GM11168 (cell line): ENCODE measurements around the gene BAHD1.

Experiments
- in situ Hi-C: fragments of 300-500 bp; cut with MboI; formaldehyde crosslinking; loops from one replicate; pipeline ENCODE4 v1.12.0; 2022; ENCODE audit warnings: low sequenced_read_pairs; ENCODE audit not compliant: unreplicated experiment

The BAHD1 gene

DNA sequence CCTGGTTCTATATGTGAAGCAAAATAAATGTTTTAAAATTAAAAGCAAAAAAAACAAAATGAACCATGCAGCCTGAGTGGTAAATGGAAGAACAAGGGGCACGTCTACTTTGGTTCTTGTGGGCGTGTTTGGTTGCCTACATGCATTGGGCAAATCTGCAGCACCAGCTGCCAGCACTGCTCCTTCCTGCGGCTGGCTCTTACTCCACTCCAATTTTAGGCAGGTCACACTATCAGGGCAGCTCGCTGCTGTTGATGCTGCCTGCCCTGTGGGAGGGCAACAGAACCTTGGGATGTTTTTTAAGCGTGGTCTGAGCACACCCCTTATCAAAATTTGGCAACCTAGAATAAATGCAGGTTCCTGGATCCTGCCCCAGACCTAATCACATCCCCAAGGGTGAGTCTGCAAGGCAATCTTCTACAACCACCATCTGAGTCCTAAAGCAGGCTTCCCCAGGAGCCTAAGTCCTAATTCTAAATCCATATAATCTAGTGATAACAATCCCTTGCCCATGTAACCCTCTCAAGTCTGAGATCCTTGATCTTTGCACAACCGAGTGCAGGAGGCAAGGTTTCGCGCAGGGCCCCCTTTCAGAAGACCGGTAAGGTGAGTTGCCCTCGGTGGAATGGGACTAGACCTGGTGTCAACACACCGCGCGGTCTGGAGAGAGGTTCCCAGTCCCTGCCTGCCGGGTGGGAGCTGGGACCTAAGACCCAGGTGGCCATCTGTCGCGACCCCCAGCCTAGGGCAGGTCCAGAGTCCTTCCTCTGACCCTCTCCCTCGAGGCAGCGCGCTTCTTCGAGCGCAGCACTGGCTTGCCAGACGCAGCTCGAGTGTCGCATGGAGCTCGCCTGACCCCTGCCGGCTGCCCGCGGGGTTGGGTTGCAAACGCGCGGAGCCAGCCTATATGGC, 19.3 kb upstream of the BAHD1 start:
- in situ Hi-C loops, result no loop called here

DNA sequence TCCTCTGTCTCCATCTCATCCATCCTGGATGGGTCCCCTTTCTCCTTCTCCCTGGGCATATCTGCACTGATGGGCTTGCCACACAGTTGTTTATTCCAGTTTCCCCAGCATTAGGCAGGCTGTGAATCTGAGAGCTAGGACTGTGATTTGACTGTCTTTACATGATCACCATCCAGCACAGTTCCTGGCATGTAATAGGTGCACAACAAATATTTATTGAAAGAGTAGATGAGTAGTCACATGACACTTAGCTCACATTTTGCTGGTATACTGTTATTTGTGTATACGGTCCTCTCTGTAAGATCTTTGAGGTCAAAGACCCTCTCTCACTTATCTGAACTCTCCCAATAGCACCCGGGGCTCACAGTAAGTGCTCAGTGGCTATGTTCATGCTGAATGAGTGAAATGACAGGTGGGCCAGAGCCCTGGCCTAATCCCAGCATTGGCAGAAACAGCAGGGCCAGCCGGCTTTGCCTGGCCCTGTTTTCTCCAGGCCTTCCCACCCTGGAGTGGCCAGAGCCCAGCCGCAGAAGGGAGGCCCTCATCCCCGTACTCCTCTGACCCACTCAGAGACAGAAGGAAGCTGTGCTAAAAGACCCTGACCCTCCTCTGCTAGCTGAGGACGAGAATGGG, 16.2 kb upstream of the BAHD1 start:
- in situ Hi-C loops, result loop anchor here (5.0 kb wide), 1 partner anchor 67 kb away; the partner anchor contains the start of gene DISP2

DNA sequence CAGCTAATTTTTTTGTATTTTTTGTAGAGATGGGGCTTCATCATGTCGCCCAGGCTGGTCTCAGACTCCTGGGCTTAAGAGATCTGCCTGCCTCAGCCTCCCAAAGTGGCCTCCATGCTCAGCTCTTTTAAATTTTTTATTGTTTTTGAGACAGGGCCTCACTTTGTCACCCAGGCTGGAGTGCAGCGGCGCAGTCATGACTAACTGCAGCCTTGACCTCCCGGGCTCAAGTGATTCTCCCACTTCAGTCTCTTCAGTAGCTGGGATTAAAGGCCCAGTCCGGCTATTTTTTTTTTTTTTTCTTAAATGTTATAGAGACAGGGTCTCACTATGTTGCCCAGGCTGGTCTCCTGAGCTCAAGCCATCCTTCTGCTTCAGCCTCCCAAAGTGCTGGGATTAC, 15.1 kb upstream of the BAHD1 start:
- in situ Hi-C loops, result loop anchor here (5.0 kb wide), 1 partner anchor 68 kb away; the partner anchor contains the start of gene DISP2

DNA sequence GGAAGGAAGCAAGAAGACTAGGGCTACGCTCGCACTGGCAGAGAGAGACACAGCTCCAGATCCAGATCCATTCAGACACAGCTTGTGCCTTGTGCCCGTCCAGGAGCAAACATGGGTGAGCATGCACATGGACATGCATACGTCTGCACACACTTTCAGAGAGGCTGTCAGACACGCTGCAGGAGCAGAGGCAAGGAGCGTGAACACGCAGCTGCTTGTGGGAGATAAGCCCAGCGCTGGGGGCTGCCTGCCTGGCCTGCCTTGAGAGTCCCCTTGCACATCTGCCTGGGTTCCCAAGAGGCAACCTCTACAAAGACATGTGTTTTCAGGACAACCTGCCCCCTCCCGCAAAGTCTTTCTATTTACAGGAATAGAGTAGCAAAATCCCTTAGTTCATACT, 13.6 kb upstream of the BAHD1 start:
- in situ Hi-C loops, result loop anchor here (5.0 kb wide), 1 partner anchor 70 kb away; the partner anchor contains the start of gene DISP2

DNA sequence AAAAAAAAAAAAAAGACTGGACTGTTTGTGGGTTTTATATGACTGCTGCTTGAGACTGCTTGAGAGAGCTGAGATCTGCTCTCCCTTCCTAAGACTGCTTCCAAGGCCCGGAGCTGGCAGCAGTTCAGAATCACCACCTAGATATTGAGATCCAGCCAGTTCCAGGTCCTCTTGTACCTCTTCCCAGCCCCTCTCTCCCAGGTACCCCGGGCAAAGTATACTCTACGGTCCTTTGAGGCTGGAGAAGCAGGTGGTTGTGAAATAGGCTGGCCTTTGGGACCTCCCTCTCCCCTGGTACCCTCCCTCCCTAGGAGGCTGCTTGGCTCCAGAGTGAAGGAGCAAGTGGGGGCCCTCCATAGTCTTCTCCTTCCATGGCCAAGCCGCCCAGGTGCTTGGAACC, 12.6 kb upstream of the BAHD1 start:
- in situ Hi-C loops, result loop anchor here (5.0 kb wide), 1 partner anchor 71 kb away; the partner anchor contains the start of gene DISP2

DNA sequence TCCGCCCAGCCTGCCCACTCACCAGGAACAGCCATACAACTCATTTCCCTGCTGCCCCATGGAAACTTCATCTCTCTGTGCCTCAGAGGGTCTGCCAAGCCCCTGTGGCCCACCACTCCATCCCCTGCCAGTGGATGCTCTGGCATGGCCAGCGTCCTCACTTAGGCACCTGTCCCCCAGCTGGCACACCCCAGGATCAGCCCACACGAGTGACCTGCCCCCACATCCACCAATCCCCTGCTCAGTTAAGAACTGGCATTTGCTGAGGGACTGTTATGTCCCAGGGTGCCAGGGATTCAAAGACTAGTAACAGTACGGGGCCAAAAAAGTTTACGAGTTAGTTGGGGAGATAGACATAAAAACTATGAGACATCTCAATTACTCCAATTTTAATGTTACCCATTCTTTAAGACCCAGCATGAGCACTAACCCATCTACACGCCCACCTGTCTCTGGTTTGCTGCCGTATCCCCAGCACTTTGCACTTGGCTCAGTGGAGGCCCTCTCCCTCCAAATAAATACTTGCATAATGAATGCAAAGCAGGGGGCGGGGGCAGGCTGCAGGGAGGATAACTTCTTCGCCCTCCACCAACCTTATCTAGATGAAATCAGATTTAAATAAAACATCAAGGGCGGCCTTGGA, 11.6 kb upstream of the BAHD1 start:
- in situ Hi-C loops, result loop anchor here (5.0 kb wide), 1 partner anchor 72 kb away; the partner anchor contains the start of gene DISP2

DNA sequence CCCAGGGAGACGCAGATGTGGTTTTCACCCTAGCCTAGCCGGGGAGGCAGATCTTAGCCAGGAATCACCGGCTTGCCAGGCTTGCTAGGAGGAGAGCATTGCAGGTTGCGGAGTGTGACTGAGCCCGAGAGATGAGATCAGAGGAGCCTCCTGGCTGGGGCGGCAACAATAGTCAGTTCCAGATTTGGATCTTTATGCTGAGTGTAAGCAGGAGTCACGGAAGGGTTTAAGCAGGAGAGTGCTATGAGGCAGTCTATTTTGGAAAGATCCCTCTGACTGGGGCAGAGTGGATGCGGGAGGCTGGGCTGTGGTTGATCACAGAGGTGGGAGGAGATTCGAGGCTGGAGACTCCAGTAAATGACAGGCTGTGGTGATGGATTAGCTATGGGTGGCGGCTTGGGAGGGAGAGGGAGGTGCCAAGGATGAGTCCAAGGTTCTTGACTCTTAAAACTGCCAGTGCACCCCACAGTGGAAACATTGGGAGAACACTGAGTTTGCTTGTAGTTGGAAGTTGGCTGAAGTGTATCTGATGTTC, 10.4 kb upstream of the BAHD1 start:
- in situ Hi-C loops, result no loop called here

DNA sequence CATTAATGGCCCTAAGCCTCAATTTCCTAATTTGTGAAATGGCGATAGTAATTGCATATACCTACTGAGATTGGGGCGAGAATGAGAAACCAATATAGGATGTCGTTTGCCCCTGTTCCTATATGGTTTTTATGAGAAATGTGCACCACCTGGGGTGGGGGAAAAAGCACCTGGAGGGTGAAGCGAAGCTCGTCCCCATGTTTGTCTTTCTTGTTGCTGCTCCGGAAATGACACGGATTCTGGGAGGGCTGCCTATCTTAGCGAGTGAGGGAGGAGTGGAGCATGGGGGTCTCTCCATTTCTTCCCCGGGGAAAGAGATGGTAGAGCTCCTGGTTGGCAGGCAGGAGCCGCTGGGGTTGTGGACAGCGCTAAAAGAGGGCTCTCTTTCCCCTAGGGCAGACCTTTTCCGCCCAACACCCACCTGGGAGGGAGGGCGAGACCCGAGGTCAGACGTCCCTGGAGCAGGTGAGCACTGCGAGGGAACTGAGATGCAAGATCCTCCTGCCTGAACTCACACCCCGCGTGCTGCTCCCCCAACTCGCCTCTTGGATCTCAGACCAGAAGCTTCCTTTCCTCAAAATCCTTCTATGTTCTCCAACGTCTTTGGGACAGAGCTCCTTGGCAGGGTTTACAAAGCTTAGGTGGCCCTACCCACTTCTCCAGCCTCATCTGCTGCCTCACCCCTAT, 5.6 kb upstream of the BAHD1 start:
- in situ Hi-C loops, result no loop called here

DNA sequence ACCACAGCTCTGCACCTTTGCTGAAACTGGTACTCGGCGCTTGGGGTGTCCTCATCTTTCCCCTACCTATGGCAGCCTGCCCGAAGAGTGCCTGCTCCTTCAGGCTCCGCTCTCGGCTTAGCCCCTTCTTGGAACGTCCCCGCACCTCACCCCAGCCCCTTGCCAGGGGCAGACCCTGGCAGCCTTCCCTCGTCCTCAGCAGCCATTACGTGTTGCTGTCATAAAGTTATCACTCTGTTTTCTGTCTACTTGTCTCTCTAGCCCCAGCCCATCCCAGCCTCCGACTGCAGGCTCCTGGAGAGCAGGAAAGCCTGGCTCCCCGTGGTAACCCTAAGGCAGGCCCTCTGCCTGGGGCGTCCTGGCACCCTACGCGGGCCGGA, 5.1 kb upstream of the BAHD1 start:
- in situ Hi-C loops, result no loop called here

DNA sequence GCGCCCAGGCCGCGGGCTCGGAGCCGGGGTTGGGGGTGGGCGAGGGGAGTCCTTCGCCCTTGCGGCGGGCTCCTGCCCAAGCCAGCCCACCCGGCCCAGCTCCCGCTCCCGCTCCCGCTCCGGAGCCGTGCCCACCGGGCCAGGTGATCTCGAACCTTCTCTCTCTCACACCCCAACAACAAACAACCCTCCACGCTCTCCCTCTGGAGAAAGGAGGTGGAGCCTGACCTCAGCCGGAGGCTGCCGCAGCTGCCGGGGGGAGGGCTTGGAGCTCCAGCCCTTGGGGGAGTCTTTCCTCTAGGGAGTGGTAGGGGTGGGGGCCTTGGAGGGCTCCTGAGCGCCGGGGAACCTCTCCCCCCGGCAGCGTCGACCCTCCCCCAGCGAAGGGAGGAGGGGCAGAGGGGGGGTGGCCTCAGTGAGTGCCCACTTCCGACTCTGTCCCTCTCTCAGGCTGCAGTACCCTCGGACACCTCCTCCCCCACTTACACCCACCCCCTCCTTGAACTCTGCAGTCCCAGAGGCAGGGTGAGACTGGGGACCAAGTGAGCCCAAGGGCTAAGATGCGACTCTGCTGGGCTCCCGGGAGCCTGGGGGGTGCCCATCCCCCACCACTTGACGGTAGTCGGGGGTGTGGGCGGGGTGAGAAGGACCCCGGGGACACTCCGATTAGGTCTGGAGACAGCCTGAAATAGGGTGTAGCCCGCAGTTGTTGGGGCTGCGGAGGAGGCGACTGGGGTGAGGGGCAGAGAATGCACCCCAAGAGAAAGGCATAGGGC, 4.4 kb upstream of the BAHD1 start:
- in situ Hi-C loops, result no loop called here

DNA sequence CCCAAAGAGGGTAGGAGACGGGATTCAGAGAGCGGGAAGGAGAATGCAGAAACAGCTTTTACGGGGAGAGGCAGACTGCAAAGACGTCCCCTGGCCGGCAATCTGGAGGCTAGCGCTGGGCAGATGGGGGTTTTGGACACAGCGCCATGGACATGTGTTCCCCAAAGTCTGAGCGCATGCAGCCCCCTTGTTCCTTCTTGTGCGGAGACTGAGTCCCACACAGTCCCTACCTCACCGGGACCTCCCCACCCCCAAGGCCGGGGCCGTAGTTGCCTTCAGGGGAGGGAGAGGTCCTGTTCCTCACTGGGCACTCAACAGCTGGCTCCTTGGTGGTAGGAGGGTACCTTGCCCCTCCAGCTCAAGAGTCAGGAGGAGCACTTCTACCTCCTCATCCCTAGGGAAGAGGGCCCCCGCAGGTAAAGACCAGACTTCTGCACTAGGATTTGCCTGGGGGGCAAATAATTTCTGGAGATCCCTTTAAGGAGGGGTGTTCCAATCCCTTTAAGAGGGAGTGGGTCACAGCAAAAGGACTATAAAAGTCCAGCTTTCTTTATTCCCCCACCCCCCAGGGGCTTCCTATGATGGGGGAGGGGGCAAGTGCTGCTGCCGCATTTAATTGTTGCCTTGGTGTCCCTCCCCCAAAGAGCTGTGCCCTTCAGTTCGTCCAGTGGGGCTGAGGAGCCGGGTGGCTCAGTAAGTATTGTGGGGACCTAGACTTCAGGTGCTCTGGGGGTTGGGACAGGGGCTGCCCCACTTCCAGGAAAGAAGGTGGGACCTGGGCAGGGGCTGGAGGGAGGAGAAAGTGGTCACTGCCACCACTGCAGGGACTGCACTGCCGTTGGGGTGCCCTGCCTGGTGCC, 3.6 kb upstream of the BAHD1 start:
- in situ Hi-C loops, result no loop called here

DNA sequence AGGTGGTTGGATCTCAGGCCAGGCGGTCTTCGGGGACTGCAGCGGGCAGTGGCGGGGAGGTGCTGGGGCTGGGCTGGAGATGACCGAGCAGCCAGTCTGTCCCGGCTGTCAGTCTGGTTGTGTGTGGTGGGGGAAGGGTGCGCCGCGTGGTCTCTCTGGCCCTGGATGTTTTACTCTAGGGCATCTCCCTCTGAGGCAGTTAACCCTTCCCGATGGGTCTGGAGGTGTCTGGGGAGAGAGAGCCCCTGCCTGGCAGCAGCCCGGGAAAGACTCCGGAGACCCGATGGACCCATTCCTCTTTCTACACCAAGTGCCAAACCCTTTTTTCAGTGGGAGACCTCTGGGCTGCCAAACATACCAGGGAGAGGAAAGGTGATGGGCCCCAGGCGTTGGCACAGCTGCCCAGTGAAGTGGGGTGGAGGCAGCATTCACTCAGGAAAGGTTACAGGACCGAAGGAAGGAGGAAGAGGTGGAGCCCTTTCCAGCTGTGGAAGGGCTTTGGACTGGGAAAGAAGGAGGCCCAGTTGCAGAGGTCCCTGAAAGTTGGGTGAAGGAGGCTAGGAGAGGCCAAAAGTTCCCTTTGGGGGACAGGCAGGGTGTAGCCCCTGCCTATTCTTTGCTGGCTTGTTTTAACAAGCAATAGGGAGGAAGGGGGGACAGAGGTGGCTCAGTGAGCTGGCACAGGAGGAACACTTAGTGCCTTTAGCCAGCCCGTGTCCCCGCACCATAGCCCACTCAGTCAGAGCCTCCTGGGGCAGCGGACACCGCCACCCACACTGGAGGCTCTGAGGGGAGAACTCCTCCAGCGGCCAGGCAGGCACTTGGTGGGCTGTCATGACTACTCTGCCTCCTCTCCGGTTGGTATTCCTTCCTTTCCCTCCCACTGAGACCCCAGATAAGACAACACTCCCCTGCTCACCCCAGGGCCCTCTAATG, 2.7 kb upstream of the BAHD1 start:
- in situ Hi-C loops, result no loop called here

DNA sequence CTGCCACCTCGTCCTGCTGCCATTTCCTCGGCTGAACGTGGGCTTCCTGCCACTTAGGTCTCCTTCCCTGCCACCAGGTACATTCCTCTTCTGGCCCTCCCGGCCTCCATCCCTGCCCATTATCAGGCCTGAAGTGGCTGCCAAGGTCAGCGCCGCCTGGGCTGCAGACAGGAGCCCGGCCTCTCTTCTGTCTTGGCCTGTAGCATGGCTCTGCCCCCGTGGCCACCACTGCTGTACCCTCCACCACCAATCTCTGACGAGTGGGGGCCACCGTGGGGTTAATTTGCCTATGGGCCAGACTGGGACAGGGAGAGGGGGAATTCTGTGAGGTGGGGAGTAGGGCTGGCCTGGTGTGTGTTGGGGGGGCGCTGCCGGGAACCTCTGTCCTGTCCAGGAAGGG, 2.0 kb upstream of the BAHD1 start:
- in situ Hi-C loops, result no loop called here

DNA sequence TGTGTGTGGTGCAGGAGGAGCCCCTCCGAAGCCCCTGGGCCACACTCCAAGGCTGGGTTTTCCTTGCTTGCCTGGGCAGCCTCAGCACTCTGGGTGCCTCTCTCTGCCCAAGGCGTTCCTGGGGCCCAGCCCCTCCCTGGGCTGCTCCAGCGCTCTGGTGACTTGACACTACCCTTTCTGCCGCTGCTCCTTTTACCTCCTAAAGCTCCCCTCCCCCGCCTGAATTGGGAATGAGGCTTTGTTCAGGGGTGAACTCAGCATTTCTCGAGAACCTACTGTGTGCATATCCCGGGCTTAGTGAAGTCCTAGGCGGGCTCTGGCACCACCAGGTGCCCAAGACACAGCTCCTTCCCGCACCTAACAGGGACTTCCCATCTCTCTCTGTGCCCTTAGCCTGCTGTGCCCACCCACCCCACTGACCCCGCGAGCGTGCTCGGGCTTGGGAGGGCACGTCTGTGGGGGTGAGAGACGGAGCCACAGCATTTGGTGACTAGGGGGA, 1.2 kb upstream of the BAHD1 start:
- in situ Hi-C loops, result no loop called here

DNA sequence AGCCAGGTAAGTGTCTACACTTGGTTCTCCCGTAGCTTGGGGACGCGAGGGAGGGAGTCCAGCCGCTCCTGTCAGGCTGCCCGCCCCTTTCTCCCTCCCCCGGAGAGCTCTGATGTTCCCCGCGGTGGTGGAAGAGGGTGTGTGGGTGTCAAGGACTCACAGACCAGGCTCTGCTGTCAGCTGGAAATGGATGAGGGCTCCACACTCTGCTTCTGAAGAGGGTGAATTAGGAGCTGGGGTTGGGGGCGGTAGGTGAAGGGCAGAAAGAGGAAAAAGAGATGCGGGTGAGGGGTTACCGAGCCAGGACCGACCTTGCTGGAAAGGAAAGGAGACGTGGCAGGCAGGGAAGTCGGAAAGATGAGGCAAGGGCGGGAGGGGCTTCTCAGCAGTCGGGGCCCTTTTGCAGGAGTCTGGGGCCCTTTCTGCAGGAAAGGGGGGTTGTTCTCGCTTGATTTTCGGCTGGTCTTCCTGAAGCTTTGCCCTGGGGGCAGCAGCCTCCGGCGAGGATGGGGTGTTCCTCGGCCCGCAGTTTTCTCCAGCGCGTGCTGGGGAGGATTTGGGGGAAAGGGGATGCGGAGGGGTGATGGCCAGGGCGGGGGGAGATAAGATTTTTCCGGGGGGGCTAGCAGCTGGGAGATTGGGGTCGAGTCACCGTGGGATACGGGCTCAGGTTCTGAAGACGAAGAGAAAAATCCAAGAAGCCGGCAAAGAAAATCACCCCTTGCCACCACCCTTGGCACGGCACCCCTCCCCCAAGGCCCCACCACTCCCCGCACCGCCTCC, 602 bp upstream of the BAHD1 start:
- in situ Hi-C loops, result no loop called here
